ENCODE results near the gene AMN.
"Not testable (repeated sequence)": the region's sequence is repeated elsewhere in the genome, so short reads cannot be mapped to it uniquely, and the experiment has no call there.

Gene AMN

GRCh38 chr14:102911991-102912761 is 10.3 kb upstream of the AMN start:
- no peak for DNase-seq (ENCODE audit: low spot score)

- DNase-seq (ENCODE audit: low spot score): no peak
These were observed 8.9 kb upstream of the AMN start for GRCh38 chr14:102913341-102914211.

GRCh38 chr14:102914474-102915291 is 7.8 kb upstream of the AMN start:
- peak; percentile 69 for DNase-seq (ENCODE audit: low spot score)

GRCh38 chr14:102915292-102916110 is 7.0 kb upstream of the AMN start:
- DNase-seq (ENCODE audit: low spot score): no peak

GRCh38 chr14:102916347-102917055 is 6.0 kb upstream of the AMN start:
- DNase-seq (ENCODE audit: low spot score): peak; percentile 47

- DNase-seq (ENCODE audit: low spot score): peak; percentile 90
These were observed 5.4 kb upstream of the AMN start for GRCh38 chr14:102917056-102917385.

GRCh38 chr14:102917469-102918211 is 4.8 kb upstream of the AMN start:
- peak; percentile 89 for DNase-seq (ENCODE audit: low spot score)

- DNase-seq (ENCODE audit: low spot score): no peak
These were observed 4.0 kb upstream of the AMN start for GRCh38 chr14:102918438-102918837.

GRCh38 chr14:102920273-102920997 is 2.0 kb upstream of the AMN start:
- no peak for DNase-seq (ENCODE audit: low spot score)

GRCh38 chr14:102920998-102921304 is 1.5 kb upstream of the AMN start:
- no peak for DNase-seq (ENCODE audit: low spot score)

GRCh38 chr14:102923201-102923924 is 900 bp downstream of the AMN start:
- no peak for DNase-seq (ENCODE audit: low spot score)

GRCh38 chr14:102923925-102924486 is 1.5 kb downstream of the AMN start:
- DNase-seq (ENCODE audit: low spot score): no peak

GRCh38 chr14:102924632-102925588 is 2.4 kb downstream of the AMN start:
- no peak for DNase-seq (ENCODE audit: low spot score)

GRCh38 chr14:102925646-102926045 is 3.2 kb downstream of the AMN start:
- no peak for DNase-seq (ENCODE audit: low spot score)

- DNase-seq (ENCODE audit: low spot score): no peak
These were observed 3.6 kb downstream of the AMN start for GRCh38 chr14:102926104-102926503.

GRCh38 chr14:102926840-102927239 is 4.4 kb downstream of the AMN start:
- DNase-seq (ENCODE audit: low spot score): not testable (repeated sequence)

- DNase-seq (ENCODE audit: low spot score): no peak
These were observed 4.9 kb downstream of the AMN start for GRCh38 chr14:102927346-102927877.

All from germinal center (tissue), 1 donor.